ENCODE results near the gene ASCC1.

The ASCC1 gene, protein sequence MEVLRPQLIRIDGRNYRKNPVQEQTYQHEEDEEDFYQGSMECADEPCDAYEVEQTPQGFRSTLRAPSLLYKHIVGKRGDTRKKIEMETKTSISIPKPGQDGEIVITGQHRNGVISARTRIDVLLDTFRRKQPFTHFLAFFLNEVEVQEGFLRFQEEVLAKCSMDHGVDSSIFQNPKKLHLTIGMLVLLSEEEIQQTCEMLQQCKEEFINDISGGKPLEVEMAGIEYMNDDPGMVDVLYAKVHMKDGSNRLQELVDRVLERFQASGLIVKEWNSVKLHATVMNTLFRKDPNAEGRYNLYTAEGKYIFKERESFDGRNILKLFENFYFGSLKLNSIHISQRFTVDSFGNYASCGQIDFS

DNA sequence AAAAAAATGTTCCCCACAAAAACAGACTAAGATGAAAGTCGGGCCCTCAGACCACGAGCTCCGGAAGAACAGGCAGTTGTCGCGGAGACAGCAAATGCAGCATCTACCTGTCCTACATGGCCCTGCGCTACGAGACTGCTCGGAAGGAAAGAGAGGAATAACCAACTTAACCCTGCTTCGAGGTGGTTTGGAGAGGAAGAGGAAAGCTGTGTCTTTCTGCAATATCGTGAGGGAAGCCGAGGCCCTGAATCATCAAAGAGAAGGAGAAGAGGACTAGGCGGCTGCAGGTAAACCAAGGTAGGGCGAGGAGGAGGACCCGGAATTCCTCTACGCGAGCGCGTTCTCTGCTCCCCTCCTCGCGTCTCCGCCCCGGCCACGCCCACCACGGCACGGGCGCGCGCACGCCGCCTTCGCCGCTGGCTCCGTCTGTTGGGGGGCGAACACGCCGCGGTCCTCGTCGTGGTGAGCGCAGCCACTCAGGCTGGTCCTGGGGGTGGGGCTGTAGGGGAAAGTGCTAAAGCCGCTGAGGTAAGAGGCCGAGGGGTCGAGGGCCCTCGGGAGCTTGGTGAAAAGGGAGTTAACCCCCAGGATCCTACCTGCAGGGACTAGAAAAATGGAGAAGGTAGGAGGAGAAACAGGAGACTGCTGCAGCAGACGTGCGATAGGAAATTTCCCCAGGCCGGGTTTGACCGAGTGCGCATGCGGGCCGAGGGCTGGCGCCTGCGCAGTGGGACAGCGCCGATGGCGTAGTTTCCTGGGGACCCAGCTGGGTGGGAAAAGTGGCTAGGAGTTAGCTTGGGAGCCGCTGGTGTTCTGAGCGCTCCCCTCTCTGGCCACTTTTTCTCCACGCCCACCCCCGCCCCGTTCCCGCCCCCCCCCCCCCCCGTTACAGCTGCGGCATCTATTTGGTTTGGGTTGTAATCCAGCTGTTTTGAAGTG lies at the start of gene ASCC1, which contains the start of gene ANAPC16:
TSS of gene ASCC1 (minus strand) at position 666 of the 939 bp plus-strand sequence. CDS start 2,978 bp downstream, outside the sequence.
TSS of gene ANAPC16 (plus strand) at position 402 of the 939 bp plus-strand sequence. CDS start 7,903 bp downstream, outside the sequence.
- peak within 1 kb of the TSS; percentile 82 for H3K4me3 Mint-ChIP-seq

DNA sequence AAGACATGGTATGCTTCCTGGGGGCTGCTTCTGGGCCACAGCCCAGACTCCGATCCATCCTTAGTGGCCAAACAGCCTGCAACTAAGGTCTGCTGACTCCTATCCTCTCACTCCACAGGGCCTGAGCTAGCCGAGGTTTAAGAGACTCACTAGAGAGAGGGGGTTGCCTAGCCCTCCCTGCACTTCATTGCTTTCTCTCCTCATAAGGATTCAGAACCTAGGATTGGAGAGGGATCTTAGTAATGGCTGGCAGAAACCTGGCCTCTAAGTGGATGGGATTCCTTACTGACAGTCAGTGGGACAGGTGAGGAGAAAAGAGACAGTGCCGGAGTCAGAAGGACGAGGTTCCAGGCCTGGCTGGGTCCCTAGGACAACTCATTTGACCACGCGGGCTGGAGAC lies 49.4 kb upstream of the ASCC1 start:
- Mint-ChIP-seq H3K4me3 (no peak overlapping the region), H3K9me3 (no peaks in the 10 kb centered on the region), H3K4me1 (peaks cover 30% of the 10 kb centered on the region), H3K27ac (ENCODE audit: low read depth) (peak overlapping the region; percentile 19), H3K27me3 (no peaks in the 10 kb centered on the region), H3K36me3 (ENCODE audit: insufficient read depth) (peaks cover 1% of the 10 kb centered on the region)
- DNase-seq (ENCODE audit: low spot score in 2 of 2) (no peak), ATAC-seq (replicated peaks; ENCODE audit: extremely low read depth, poor library complexity, severe bottlenecking) (no peak)

More for the DNA sequence above, at the start of gene ASCC1, which contains the start of gene ANAPC16:
- Mint-ChIP-seq H3K4me1 (peaks cover 19% of the 10 kb centered on the region), H3K9me3 (no peaks in the 10 kb centered on the region), H3K27me3 (no peaks in the 10 kb centered on the region), H3K36me3 (ENCODE audit: insufficient read depth) (peaks cover 35% of the 10 kb centered on the region), H3K27ac (ENCODE audit: low read depth) (peak within 1 kb of the TSS; percentile 90)
- ATAC-seq (replicated peaks; ENCODE audit: extremely low read depth, poor library complexity, severe bottlenecking) (peak; percentile 85), DNase-seq (ENCODE audit: low spot score in 2 of 2) (peak; percentile 93 to 95)

DNA sequence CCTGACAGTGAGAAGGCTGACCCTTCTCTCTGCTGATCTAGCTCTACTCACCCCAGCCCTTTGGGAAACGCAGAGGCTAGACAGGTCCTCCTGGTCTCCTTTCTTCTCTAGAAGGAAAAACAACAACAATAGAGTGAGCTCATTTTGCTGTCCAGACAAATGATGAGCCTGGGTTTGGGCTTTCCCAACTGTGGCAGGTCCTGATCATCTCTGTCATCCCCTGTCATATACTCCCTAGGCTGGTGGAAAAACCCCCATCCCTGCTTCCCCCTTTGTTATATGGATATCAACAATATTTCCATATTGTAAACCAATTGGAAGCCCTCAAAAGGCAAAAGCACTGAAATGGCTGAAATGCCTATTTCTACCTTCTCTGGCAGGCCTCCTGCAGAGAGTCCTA lies 48.5 kb upstream of the ASCC1 start:
- no peak overlapping the region for H3K4me3 Mint-ChIP-seq
- no peaks in the 10 kb centered on the region for H3K9me3 Mint-ChIP-seq
- H3K27me3 Mint-ChIP-seq, result no peaks in the 10 kb centered on the region
- ATAC-seq (replicated peaks; ENCODE audit: extremely low read depth, poor library complexity, severe bottlenecking) (no peak), DNase-seq (ENCODE audit: low spot score in 2 of 2) (no peak)
- H3K27ac Mint-ChIP-seq (ENCODE audit: low read depth), result no peak overlapping the region
- H3K36me3 Mint-ChIP-seq (ENCODE audit: insufficient read depth), result peaks cover 1% of the 10 kb centered on the region
- H3K4me1 Mint-ChIP-seq, result peaks cover 36% of the 10 kb centered on the region

DNA sequence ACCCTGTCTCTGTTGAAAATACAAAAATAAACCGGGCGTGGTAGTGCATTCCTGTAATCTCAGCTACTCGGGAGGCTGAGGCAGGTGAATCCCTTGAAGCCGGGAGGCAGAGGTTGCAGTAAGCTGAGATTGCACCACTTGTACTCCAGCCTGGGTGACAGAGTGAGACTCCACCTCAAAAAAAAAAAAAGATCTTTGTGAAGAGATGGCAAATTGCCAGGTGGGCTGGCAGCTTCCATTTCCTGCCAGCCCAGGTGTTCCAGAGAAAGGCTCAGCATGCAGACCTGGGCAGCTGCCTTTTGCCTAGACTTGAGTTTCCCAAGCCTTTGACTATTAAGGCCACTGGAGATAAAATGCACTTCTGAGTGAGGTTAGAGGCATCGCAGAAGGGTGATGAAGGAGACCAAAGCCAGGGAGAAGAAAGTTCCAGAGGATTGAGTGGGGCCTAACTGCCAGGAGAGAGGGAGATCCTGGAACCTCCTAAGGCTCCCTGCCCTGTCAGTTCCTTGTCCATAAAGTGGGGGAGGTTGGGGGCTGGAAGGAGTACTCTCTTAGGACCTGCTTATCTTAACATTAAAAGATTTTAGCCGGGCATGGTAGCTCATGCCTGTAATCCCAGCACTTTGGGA lies 47.7 kb upstream of the ASCC1 start:
- Mint-ChIP-seq H3K4me3 (no peak overlapping the region), H3K4me1 (peaks cover 42% of the 10 kb centered on the region), H3K27me3 (no peaks in the 10 kb centered on the region), H3K36me3 (ENCODE audit: insufficient read depth) (peaks cover 1% of the 10 kb centered on the region), H3K27ac (ENCODE audit: low read depth) (peak overlapping the region; percentile 53), H3K9me3 (no peaks in the 10 kb centered on the region)
- DNase-seq (ENCODE audit: low spot score in 2 of 2), result peak in 1 of 2 donors; percentile 15
- no peak for ATAC-seq (replicated peaks; ENCODE audit: extremely low read depth, poor library complexity, severe bottlenecking)

DNA sequence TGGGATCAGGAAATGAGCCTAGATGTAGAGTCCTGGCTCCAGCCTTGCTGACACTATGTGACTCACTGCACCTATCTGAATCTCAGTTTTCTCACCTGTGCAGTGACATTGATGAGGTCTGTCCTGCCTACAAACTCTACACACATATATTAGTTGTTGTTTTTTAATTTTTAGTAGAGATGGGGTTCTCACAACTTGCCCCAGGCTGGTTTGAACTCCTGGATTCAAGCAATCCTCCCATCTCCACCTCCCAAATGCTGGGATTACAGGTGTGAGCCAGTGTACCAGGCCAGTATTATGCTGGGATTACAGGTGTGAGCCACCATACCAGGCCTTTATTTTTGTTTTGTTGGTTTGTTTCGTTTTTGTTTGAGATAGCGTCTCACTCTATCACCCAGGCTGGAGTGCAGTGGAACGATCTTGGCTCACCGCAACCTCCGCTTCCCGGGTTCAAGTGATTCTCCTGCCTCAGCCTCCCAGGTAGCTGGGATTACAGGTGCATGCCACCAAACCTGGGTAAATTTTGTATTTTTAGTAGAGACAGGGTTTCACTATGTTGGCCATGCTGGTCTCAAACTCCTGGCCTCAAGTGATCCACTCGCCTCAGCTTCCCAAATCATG lies 45.8 kb upstream of the ASCC1 start:
- H3K27ac Mint-ChIP-seq (ENCODE audit: low read depth), result peak overlapping the region; percentile 92
- peaks cover 52% of the 10 kb centered on the region for H3K4me1 Mint-ChIP-seq
- no peaks in the 10 kb centered on the region for H3K27me3 Mint-ChIP-seq
- H3K36me3 Mint-ChIP-seq (ENCODE audit: insufficient read depth), result peaks cover 1% of the 10 kb centered on the region
- ATAC-seq (replicated peaks; ENCODE audit: extremely low read depth, poor library complexity, severe bottlenecking) (peak; percentile 8), DNase-seq (ENCODE audit: low spot score in 2 of 2) (no peak)
- H3K9me3 Mint-ChIP-seq, result no peaks in the 10 kb centered on the region
- peak overlapping the region; percentile 86 for H3K4me3 Mint-ChIP-seq

DNA sequence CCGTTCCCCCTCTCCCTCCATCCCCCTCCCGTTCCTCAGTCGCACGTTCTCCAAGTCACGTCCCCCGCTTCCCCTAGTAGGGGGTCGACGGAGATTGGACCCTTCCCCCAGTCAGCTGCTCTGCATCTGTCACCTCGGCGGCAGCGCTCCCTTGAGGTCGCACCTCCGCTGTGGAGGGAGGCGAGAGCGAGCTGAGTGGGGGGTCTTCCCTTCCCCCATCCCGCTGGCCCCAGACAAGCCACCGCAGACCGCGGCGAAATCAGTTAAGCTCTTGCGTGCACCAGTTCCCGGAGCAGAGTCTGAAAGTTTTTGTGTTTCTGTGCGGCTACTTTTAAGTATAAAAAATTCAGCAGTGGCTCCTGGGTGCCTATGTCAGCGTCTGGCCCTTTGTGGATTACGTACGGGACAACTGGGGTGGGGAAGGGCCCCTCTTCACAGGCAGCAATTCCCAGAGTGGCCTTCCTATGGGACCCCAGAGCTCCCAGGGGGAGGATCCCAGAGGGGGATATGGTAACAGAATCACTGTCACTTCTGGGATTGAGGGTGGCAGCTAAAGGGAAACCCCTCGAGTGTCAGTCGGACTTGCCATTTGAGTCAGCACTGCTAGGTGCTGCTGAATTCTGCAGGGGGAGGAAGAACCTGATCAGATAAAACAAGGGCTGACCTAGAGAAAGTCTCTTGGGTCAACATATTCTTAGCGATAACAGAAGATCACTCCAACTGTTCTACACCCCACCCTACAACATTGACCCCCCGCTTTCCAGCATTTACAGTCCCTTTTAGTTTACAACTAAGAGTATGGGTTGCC lies 45.1 kb upstream of the ASCC1 start:
- Mint-ChIP-seq H3K27ac (ENCODE audit: low read depth) (peak overlapping the region; percentile 92), H3K4me1 (peaks cover 56% of the 10 kb centered on the region)

DNA sequence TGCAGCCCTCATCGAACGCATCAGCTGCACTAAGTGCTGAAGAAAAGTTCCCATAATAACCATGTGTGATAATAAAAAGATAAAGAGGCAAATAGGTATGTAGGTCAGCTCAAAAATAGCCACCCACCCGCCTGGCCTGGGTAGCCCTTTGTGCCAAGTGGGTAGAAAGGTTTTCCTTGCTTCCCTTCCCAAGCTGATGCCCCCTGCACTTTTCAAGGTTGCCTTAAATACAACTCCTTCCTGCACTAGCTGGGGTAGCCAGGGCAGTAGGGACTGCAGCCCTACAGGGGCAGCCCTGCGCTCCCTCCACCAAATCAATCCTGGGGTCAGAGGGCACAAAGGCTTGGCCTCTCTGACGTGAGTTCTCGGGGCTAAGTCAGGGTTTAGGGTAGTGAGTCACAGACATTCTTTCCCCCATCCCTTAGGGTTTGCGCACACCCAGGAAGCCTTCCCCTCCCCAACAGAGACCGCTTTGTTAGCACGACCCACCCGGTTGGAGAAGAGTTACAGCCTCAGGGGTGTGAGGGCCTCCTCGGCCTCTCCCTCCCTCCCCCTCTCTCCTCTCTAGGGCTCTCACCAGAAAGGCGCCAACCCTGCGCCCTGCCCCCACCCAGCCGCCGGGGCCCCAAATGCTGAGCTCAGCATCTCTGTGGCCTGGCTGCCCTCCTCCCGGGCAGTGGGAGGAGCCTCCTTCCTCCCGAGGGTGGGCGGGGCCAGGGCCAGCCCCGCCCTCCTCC lies 44.3 kb upstream of the ASCC1 start:
- Mint-ChIP-seq H3K4me3 (peak overlapping the region; percentile 86), H3K4me1 (peaks cover 60% of the 10 kb centered on the region)
- peak in 1 of 2 donors; percentile 81 for DNase-seq (ENCODE audit: low spot score in 2 of 2)

More for the DNA sequence above, 45.1 kb upstream of the ASCC1 start:
- ATAC-seq (replicated peaks; ENCODE audit: extremely low read depth, poor library complexity, severe bottlenecking), result peak; percentile 44
- Mint-ChIP-seq H3K4me3 (peak overlapping the region; percentile 86), H3K27me3 (no peaks in the 10 kb centered on the region), H3K36me3 (ENCODE audit: insufficient read depth) (peaks cover 1% of the 10 kb centered on the region), H3K9me3 (no peaks in the 10 kb centered on the region)
- DNase-seq (ENCODE audit: low spot score in 2 of 2), result peak; percentile 61 to 70

DNA sequence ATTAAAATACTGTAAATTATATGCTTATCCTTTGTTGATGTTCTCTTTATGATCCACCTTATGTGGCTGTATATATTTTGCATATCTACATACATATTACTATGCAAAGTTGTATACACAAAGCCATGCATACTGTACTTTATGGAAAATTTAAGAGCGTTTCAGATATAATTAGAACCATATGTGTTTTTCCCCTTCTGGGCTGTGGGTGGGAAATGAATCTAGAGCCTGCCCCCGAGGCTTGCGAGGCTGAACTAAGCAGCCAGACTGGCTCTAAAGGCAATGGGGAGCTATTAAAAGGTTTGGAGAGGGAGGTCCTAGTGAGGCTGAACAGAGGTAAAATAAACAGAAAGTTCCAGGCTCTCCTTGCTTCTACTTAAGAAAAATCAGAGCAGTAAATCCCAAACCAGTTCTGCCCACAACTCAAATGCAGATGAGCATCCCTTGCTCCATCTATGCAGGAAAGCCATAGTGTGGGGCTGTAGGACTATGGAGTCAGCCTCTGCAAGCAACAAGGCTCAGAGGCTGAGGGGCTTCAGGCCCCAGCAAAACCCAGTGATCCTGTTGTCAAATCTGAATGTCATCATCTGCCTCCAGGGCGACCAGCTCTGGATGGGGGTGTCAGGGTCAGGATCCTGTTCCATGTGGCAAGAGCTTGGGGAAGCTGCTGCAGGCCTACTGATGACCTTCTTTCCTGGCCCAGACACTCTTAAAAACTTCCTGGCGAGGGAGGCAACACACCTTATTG lies 43.6 kb upstream of the ASCC1 start:
- ATAC-seq (replicated peaks; ENCODE audit: extremely low read depth, poor library complexity, severe bottlenecking) (no peak), DNase-seq (ENCODE audit: low spot score in 2 of 2) (no peak)
- no peaks in the 10 kb centered on the region for H3K9me3 Mint-ChIP-seq
- peaks cover 1% of the 10 kb centered on the region for H3K36me3 Mint-ChIP-seq (ENCODE audit: insufficient read depth)
- peaks cover 64% of the 10 kb centered on the region for H3K4me1 Mint-ChIP-seq
- peak overlapping the region; percentile 92 for H3K27ac Mint-ChIP-seq (ENCODE audit: low read depth)
- H3K27me3 Mint-ChIP-seq, result no peaks in the 10 kb centered on the region
- peak overlapping the region; percentile 86 for H3K4me3 Mint-ChIP-seq

More for the DNA sequence above, 44.3 kb upstream of the ASCC1 start:
- Mint-ChIP-seq H3K27me3 (no peaks in the 10 kb centered on the region), H3K36me3 (ENCODE audit: insufficient read depth) (peaks cover 1% of the 10 kb centered on the region), H3K27ac (ENCODE audit: low read depth) (peak overlapping the region; percentile 92), H3K9me3 (no peaks in the 10 kb centered on the region)
- ATAC-seq (replicated peaks; ENCODE audit: extremely low read depth, poor library complexity, severe bottlenecking), result peak; percentile 70

DNA sequence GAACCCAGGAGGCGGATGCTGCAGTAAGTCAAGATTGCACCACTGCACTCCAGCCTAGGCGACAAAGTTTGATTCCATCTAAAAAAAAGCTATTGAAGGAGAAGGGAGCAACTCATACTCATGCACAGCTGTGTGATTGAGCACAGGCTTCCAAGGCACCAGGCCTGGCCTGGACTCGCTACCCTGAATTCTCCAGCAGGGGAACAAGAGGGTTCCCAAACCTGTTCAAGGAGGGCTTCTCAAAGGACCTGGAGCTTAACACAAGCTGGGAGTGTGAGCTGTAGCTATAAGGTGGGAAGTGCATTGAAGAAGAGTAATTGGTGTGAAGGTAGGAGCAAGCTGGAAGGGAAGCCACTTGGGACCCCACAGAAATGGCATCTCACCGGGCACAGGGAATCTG lies 42.5 kb upstream of the ASCC1 start:
- Mint-ChIP-seq H3K9me3 (no peaks in the 10 kb centered on the region), H3K36me3 (ENCODE audit: insufficient read depth) (no peaks in the 10 kb centered on the region), H3K4me3 (no peak overlapping the region), H3K4me1 (peaks cover 60% of the 10 kb centered on the region), H3K27ac (ENCODE audit: low read depth) (no peak overlapping the region), H3K27me3 (no peaks in the 10 kb centered on the region)
- DNase-seq (ENCODE audit: low spot score in 2 of 2) (no peak), ATAC-seq (replicated peaks; ENCODE audit: extremely low read depth, poor library complexity, severe bottlenecking) (no peak)

DNA sequence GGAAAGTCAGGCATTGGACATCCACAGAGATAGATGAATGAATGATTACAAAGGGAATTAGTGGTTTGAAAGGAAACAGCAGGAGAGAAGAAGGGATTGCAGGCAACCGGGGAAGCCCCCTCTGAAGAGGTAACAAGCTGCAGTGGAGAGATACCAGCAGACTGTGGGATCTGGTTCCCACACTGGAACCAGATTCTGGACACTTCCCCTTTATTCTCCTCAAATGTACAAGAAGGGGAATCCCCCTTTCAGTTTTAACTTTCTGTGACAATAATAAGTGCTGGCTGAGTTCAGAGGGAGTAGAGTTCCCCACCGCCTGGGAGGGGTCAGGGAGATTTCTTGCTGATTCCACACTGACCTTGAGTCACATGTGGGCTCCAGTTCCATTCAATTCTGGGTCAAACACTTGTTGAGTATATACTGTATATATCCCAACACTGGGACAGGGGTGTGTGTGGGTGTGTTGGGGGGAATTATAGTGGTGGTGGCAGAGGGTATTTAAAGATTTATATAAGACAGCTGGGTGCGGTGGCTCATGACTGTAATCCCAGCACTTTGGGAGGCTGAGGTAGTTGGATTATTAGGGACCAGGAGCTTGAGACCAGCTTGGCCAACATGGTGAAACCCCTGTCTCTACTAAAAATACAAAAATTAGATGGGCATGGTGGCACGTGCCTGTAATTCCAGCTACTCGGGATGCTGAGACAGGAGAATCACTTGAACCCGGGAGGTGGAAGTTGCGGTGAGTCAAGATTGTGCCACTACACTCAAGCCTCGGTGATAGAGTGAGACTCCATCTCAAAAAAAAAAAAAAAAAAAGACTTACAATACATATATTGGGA lies 41.2 kb upstream of the ASCC1 start:
- Mint-ChIP-seq H3K4me1 (peaks cover 68% of the 10 kb centered on the region), H3K27me3 (no peaks in the 10 kb centered on the region), H3K9me3 (no peaks in the 10 kb centered on the region), H3K4me3 (no peak overlapping the region), H3K36me3 (ENCODE audit: insufficient read depth) (no peaks in the 10 kb centered on the region), H3K27ac (ENCODE audit: low read depth) (no peak overlapping the region)
- no peak for ATAC-seq (replicated peaks; ENCODE audit: extremely low read depth, poor library complexity, severe bottlenecking)
- no peak for DNase-seq (ENCODE audit: low spot score in 2 of 2)
